Activated CD4-positive, alpha-beta T cell treated with anti-CD3 and anti-CD28 coated beads, Interleukin-2, amount 50 U/mL, for 16 hours (primary cell): ENCODE results near the gene RALA.
A peak's percentile ranks its signal among the peaks of the same experiment; 100 is the strongest.

ENCODE experiments used
- DNase-seq: peaks from one replicate; pipeline ENCODE4 v3.0.0-alpha.2; 2020

The RALA gene, protein sequence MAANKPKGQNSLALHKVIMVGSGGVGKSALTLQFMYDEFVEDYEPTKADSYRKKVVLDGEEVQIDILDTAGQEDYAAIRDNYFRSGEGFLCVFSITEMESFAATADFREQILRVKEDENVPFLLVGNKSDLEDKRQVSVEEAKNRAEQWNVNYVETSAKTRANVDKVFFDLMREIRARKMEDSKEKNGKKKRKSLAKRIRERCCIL

DNA sequence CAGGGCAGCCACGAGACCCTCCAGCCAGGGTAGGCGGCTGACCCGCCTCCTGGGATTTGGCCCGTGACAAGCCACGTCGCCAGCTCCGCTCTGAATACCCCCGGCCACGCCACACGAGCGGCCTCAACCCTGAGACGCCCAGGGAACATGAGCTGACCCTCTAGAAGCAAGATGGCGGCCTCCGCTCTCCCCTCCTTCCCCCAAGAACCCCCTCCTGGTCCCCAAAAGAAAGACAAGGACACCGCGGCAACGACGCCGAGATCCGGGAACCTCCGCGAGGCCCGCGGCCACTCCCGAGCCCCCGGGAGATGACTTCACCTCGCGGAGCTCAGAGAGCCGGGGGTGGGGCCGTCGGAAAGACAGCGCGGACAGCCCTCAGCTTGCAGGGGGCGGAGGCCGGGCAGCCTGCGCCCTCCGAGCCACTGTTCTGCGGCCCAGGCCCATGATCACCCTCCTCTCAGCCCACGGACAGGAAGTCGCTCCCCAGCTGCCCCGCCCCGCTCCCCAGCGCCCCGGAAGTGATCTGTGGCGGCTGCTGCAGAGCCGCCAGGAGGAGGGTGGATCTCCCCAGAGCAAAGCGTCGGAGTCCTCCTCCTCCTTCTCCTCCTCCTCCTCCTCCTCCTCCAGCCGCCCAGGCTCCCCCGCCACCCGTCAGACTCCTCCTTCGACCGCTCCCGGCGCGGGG lies at the start of gene RALA:
TSS of gene RALA (plus strand) at position 526 of the 685 bp plus-strand sequence. CDS start 63,096 bp downstream, outside the sequence.
- peak; percentile 94 for DNase-seq

DNA sequence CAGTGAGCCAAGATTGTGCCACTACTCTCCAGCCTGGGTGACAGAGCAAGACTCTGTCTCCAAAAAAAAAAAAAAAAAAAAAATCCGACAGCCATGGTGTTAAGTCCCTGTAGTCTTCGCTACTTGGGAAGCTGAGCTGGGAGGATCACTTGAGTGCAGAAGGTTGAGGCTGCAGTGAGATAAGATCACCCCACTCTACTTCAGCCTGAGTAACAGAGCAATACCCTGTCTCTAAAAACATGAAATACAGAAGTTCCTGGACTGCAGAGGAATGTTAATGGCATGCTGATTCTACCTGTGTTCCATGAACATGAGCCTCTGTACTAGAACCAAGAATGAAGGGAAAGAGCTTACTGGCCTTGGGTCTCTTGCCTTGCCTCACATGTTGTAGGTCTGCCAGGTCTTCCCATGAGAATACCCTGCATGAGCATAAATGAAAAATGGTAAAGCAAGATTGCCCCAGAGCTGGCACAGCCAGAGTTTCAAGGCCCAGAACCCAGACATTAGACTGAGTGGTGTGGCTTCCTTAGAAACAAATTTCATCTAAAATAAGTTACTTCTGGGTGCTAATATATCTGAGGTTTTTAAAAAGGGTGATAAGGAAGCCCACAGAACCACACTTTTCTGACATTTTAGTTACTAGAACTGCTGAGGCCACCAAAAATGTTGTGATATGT lies 48.6 kb upstream of the RALA start:
- DNase-seq, result no peak

DNA sequence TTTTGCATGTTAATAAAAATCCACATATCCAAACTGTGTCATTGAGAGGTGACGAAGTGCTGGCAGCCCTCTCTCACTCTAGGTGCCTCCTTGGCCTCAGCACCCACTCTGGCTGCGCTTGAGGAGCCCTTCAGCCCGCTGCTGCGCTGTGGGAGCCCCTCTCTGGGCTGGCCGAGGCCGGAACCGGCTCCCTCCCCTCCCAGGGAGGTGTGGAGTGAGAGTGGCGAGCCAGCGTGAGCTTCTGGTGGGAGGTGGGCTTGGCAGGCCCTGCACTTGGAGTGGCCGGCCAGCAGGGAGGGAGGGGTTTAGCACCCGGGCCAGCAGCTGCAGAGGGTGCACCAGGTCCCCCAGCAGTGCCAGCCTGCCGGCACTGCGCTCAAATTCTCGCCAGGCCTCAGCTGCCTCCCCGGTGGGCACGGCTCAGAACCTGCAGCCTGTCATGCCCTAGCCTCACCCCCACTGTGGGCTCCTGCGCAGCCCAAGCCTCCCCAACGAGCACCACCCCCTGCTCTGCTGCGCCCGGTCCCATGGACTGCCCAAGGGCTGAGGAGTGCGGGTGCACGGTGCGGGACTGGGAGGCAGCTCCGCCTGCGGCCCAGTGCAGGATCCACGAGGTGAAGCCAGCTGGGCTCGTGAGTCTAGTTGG lies 46.0 kb upstream of the RALA start:
- no peak for DNase-seq

DNA sequence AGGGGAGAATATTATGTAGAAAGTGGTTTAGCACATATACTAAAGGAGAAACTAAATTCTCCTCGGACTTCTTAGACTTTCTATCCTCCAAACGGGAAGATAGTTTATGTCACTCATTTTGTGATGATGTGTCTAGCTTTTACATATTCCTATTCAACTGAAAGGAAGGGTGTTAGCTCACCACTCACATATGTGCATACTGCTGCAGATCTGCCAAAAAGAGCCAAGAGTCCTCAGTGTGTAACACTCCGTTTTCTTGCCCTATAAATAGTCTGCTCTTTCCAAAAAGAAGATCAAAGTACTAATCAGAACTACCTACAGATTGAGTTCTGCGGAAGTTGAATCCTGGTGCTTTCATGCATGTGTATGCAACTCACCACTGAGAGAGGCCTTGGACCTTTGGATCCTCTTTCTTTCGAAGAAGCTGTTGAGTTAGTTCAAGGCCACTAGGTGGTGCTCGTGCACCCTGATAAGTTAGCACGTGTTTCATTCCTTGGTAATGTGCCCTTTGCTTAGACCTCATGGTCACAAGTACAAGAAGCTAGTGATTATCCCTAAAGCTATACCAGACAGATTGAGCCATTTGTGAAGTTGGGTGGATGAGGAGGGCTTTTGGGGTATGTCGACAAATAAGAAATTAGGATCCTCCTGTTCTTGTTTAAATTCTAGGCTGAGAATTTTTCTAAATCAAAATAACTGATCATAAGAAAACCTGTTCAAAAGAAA lies 43.1 kb upstream of the RALA start:
- peak; percentile 87 for DNase-seq

DNA sequence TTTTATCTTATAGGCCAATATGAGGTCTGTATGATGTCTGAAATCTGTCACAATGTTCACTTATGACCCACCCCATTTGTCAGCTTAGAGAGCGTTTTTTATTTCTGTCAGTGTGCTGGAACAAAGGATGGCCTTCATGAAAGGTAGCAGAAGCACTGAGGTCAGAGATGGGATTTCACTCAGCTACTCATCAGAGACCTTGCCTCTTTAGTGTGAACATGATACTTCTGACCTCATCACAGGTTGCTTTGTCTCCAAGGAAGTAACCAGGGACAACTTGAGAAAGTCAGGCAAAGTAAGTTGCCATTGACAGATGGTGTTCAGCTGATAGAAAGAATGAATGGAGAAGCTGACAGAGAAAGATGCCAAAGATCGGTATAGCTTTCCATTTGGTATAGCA lies 40.8 kb upstream of the RALA start:
- no peak for DNase-seq

DNA sequence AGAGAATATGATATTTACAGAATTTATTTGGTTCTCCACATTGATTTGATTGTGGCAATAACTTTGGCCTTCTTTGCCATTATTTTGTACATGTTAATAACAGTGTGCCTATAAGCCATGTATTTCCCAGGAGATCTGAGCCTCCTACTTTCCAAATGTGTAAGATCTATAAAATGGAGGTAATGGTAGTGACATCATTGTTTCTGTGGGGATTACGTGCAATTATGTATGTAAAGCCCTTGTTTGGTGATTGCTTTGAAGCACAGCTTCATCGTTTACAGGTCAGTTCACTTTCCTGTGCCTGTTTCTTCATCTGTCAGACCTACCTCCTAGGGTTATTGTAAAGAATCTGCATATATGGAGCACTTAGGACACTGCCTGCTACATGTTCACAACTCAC lies 39.8 kb upstream of the RALA start:
- no peak for DNase-seq

DNA sequence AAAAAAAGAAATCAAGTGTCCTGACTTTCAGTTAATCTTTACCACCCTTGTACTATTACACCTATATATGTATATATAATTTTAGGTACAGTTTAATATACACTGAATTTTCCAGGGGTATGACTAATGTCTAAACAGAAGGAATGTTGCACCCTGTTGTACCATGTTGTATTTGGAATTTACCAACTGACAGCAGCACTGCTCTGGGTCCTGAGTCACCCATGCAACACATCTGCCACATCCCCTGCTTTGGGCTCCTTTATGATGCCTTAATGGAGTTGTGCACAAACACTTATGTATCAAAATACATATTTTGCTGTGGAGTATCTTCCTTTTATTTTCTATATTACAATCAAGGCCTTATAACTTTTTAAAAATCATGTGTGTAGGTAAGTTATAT lies 36.0 kb upstream of the RALA start:
- DNase-seq, result no peak

DNA sequence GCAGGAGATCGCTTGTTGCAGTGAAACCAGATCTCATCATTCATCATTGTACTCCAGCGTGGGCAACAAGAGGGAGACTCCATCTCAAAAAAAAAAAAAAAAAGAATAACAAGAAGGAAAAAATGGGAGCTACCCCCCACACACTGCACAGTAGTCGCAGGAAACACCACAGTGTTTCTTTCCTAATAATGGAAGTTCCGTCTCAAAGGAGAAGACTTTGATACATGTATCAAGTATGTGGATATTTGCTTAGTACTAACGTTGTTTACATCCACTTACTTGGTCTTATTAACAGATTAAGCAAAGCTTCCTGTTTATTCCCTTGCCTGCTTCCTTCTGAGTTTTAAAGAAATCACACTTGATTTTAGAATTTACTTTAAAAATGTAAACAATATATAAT lies 35.0 kb upstream of the RALA start:
- DNase-seq, result no peak

DNA sequence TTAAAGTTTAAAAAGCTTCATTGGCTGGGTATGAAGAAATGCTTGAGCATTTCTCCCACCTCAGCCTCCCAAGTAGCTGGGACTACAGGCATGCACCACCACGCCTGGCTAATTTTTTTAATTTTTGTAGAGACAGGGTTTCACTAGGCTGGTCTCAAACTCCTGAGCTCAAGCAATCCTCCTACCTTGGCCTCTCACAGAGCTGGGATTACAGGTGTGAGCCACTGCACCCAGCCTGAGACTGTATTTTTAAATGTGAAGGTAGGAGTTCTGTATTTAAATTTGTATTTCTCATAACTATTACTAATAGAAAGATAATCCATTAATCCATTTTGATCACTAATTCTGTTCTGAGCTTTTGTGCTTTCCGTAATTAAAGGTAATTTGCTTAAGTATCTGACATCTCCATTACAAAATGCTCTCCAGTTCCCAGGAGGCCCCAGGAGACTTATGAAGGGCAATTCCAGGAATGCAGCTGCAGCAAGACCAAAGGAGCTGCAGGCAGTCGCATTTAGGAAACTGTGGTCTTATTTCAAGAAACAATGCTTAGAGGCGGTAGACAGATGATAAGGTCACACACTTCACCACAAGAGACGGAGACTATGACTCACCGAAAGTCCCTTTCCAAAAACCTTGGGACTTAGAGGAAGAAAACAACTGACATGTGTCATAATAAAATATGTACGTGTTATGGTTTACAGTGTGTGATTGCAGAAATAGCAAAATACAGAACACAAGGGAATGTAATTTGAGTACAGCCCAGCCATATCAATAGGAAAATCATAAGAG lies 33.9 kb upstream of the RALA start:
- DNase-seq, result peak; percentile 92

DNA sequence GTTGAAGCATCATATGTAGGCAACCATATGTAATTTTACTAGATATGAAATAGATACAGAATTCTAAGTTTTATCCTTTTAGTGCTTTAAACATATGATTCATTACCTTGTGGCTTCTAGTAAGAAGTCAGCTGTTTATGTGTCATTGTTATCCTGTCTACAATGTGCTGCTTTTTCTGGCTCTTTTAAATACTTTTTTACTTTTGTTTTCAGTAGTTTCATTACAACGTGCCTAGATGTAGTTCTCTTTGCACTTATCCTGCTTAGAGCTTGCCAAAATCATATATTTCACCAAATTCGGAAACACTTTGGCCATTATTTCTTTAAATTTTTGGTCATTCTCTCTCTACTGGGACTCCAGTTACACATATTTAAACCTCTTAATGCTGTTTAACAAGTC lies 30.8 kb upstream of the RALA start:
- peak; percentile 27 for DNase-seq

DNA sequence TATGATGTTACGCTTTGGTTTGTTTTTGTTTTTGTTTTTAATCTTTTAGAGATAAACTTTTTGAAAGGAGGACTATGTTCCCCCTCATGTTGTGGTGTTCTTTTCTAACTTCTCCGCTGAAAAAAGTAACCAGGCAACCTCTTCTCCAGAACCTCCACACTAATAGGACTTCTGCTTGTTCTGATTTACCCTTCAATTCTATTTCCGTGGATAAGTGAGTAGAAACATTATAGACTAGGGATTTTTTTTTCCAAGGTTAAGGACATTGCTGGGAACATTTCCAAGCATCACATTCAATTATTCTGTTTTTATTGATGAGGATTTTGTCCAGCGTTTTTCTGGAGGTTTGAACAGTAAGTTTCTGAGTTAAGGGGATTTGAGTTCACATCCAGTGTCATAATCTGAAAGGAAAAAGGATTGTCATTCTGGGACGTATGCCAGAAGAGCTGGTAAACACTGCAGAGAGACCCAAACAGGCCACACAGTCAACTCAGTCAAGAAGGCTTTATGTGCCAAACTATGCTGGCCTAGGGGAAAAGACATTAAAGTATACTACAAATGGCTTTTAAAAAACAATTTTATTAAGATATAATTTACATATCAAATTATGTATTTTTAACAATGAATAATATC lies 28.3 kb upstream of the RALA start:
- DNase-seq, result no peak

DNA sequence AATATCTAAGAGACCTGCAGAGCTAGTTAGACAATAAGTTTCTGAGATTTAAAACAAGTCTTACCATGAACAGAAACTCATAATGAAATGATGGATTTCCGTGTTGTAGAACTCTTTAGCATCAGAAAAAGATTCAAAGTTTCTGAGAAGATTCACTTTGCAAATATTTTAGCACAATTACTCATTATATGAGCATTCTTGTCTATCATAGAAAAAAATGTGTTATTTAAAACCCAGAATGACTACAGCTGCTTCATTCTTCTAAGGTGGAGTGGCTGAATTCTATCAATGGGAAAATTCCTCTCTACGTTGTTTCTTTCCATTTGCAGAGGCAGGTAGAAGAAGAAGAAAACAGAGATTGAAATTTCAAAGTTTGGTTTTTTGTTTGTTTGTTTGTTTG lies 21.0 kb upstream of the RALA start:
- no peak for DNase-seq

DNA sequence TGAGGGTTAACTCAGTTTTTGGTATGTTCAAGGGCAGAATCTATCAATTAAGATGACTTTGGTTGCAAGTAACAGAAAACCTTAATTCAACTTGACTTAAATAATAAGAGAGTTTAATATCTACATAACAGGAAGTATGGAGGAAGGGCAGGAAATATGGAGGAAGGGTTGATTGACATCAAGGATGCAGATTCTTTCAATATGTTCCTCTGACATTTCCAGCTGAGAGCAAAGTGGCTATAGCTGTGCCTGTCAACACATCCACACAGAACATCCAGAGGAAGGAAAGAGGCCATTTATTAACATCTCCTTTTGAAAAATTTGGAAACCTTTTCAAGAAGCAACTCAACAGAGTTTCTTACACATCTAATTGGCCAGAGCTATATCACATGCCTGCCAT lies 19.4 kb upstream of the RALA start:
- no peak for DNase-seq

DNA sequence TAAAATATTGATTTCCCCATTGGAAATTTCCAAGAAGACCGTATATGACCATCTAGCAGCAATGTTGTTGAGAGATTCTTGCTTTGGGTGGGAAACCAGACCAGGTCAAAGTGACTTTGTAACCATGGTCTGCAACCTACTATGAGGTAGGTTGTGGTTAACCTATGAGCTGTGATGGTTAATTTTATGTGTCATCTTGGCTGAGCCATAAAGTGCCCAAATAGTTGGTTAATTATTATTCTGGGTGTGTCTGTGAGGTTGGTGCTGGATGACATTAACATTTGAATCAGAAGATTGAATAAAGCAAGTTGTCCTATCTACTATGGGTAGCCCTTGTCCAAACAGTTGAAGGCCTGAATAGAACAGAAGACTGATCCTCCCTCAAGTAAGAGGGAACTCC lies 18.3 kb upstream of the RALA start:
- DNase-seq, result no peak

DNA sequence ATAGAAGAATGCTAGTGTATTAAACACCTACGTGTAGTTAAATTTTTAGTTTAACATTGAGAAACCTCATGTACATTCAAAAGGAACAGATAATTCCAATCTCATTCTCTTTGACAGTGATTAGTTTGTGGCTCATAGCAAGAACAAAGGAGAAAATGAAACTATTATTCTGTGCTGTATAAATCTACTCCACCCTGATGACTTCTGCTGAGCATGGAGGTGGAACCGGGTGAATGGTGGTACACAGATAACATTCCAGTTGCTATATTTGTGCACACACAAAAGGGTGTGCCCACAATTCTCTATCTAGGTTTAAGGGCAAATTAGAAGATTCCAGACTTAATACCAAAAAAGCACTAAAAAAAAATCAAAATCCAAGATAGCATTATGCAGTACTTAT lies 17.0 kb upstream of the RALA start:
- DNase-seq, result no peak

DNA sequence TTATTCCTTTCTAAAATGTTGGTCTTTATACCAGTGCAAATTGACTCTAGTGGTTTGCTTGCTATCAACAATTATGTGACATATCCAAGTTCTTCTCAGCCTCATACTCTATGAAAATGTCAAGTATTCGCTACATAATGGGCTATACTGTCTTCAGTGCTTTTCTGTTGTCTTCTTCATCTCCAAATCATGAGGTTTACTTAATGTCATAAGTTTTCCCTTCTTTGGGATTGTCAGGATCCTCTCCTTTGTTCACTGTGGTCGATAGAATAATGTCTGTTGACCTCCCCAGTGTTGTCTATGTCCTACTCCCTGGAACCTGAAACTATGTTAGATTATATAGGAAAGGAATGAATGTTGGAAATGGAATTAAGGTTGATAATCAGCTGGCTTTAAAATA lies 16.4 kb upstream of the RALA start:
- DNase-seq, result no peak

DNA sequence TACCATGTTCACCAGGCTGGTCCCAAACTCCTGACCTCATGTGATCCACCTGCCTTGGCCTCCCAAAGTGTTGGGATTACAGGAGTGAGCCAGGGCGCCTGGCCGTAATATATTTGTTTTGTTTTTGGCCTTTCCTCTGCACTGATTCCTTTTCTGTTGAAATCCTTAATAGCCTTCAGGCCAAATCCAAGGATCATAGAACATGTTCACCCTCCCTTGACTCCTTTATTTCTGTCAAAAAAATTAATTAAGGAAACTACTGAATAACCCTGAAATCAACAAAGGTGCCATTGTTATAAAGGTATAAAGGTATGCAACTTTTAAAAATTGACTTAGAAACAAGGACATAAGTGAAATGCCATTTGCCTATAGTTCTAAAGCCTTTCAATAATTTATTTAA lies 15.5 kb upstream of the RALA start:
- DNase-seq, result no peak

DNA sequence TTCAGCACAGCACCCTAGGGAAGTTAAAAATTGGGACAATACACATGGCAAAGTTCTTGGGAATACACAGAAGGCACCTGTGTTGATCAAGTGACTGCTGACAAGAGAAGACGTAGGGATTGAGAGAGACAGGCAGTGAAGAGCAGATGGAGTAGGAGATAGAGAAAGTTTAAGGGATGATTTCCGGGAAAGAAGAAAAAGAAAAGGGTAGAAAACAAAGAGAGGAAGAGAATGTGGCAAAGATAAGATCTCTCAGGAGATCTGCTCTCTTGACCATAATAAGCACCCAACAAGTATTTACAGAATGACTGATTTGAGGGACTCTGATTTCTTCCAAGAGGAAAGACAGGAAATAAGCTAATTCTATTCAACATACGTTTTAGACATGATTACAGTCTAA lies 15.1 kb upstream of the RALA start:
- DNase-seq, result no peak

DNA sequence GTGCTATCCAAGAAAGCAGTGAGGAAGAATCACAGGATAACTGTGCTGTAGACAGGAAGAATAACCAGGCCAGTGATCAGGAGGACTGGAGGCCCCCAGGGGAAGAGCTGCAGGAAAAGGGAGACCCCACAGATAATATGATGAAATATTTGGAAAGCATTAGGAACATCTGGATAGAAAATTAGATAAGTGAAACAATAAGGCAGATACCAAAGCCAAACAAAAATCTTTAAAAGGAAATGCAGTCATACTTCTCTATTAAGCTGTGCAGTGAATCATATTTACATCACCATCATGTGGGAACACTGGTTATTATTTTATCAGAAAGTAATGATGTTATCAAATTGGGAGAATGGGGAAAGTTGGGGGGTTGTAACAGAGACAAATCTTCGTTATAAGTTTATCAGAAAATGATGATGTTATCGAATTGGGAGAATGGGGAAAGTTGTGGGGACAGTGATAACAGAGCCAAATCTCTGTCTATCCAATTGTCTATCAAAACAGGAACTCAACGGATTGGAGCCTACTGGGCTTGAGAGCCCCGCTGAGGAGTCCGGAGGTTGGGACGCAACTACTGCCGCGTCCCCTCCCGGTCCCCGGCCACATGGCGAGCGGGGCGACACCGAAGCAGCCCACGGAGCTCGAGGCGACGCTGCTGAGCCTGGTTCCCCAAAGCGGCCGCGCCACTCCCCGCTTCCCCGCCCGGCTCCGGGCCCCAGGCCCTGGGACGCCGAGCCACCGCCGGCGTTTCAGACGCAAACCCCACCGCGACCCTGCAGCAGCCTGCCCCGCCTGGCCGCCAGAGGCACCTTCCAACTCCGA lies 14.0 kb upstream of the RALA start:
- no peak for DNase-seq

DNA sequence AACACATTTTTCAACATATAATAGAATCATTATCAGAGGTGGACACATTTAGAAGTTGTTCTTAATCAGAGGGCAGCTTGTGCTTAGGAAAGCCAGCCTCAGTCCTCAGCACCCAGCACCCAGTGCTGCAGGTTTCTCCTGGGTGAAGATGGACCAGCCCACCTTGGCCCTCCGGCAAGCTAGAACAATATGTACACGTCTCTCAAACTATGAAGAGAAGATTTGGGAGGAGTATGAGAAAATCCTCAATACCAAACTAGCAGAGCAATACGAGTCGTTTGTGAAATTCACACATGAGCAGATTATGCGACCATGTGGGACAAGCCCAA lies 13.5 kb upstream of the RALA start:
- no peak for DNase-seq

DNA sequence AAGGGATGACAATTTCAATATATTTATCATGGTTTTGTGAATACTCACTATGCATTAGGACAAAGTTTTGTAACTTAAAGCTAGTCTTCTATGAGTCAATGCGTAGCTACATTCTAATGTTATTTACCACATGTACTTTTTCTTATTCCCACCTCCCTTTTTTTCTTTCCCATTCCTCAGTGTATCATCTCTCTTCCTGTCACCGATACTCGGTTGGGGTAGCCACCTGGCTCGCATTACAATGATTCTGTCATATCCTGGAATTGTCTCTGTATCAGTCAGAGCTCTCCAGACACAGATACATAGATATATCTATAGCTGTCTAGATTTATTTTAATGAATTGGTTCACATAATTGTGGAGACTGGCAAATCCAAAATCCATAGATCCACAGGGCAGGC lies 9.8 kb upstream of the RALA start:
- no peak for DNase-seq
